SK-N-SH (cell line): ENCODE results near the gene PLA2G12B. TPM values are rescaled to one million over a fixed set of nuclear protein-coding genes. Genes with fewer than 3 reads are reported as not detected.

Experiments
- CTCF ChIA-PET: fragments of 300-600, 350-600 bp; formaldehyde crosslinking; extraction: SDS; loops from one replicate; lab custom pipeline; 2021; lab: Yijun Ruan, JAX
- POLR2A ChIA-PET: fragments of 350-600 bp; sonication (Branson Sonifier 250); formaldehyde crosslinking; extraction: SDS; loops from one replicate; lab custom pipeline; 2020; ENCODE audit warnings: antibody characterized with exemption, inconsistent platforms; lab: Yijun Ruan, JAX
- DNase-seq: peaks from one replicate; pipeline ENCODE4 v3.0.0; 2012
- H2AFZ ChIP-seq: fragments of 200-600 bp; sonication (generic); 2 replicates; pipeline ENCODE4 v1.8.1; 2016; ENCODE audit warnings: antibody characterized with exemption, mild to moderate bottlenecking, low read depth
- H3F3A ChIP-seq: fragments of 200-600 bp; sonication (generic); replicated peaks from 2 replicates; pipeline ENCODE3; 2016; ENCODE audit warnings: antibody characterized with exemption, mild to moderate bottlenecking; ENCODE audit not compliant: insufficient read depth
- H3K27ac ChIP-seq, 2 experiments: fragments of 200-500 bp in 1 of 2; fragments of 200-600 bp in 1 of 2; sonication (Bioruptor generic) in 1 of 2; sonication (generic), shearing (Covaris generic) in 1 of 2; 2 replicates each; pipeline versions ENCODE4 v1.5.1 to v1.6.1; 2014 to 2016; ENCODE audit warnings: low read depth in 2 of 2, inconsistent platforms in 1 of 2, low read length in 1 of 2, mild to moderate bottlenecking in 1 of 2, mixed read lengths in 1 of 2
- H3K27me3 ChIP-seq: fragments of 200-600 bp; sonication (generic), shearing (Covaris generic); 2 replicates; pipeline ENCODE4 v1.6.1; 2016; ENCODE audit warnings: mixed run types; ENCODE audit not compliant: insufficient read depth
- H3K36me3 ChIP-seq, 2 experiments: fragments of 200-500 bp in 1 of 2; fragments of 200-600 bp in 1 of 2; sonication (Bioruptor generic) in 1 of 2; sonication (generic) in 1 of 2; replicated peaks in 1 of 2; 2 replicates each; pipeline versions ENCODE3 to v1.5.1; 2014 to 2016; ENCODE audit warnings: low read length in 1 of 2, mild to moderate bottlenecking in 1 of 2; ENCODE audit not compliant: insufficient read depth in 2 of 2, control insufficient read depth in 1 of 2
- H3K4me1 ChIP-seq, 2 experiments: fragments of 200-500 bp in 1 of 2; fragments of 200-600 bp in 1 of 2; sonication (Bioruptor generic) in 1 of 2; sonication (generic), shearing (Covaris generic) in 1 of 2; 2 replicates each; pipeline versions ENCODE4 v1.5.1 to v1.6.1; 2014 to 2016; ENCODE audit warnings: low read depth in 1 of 2, low read length in 1 of 2, mixed run types in 1 of 2; ENCODE audit not compliant: insufficient read depth in 2 of 2, control insufficient read depth in 1 of 2
- H3K4me2 ChIP-seq: fragments of 200-600 bp; sonication (generic), shearing (Covaris generic); 2 replicates; pipeline ENCODE4 v1.6.1; 2017; ENCODE audit warnings: mixed run types
- H3K4me3 ChIP-seq, 2 experiments: fragments of 200-500 bp in 1 of 2; fragments of 200-600 bp in 1 of 2; sonication (Bioruptor generic) in 1 of 2; sonication (generic), shearing (Covaris generic) in 1 of 2; 2 replicates each; pipeline versions ENCODE4 v1.5.1 to v1.8.1; 2014 to 2016; ENCODE audit warnings: low read depth in 2 of 2, inconsistent platforms in 1 of 2, low read length in 1 of 2, mild to moderate bottlenecking in 1 of 2, mixed read lengths in 1 of 2, moderate library complexity in 1 of 2
- H3K79me2 ChIP-seq: fragments of 200-600 bp; sonication (generic); 2 replicates; pipeline ENCODE4 v1.8.1; 2017; ENCODE audit warnings: mild to moderate bottlenecking; ENCODE audit not compliant: insufficient read depth
- H3K9ac ChIP-seq: fragments of 200-600 bp; sonication (generic); 2 replicates; pipeline ENCODE4 v1.6.1; 2017; ENCODE audit warnings: mixed run types
- H3K9me2 ChIP-seq: fragments of 200-600 bp; sonication (generic); 2 replicates; pipeline ENCODE4 v1.6.1; 2017; ENCODE audit warnings: mixed run types
- H3K9me3 ChIP-seq: fragments of 200-600 bp; sonication (generic); 2 replicates; pipeline ENCODE4 v1.6.1; 2017; ENCODE audit warnings: mixed run types, mild to moderate bottlenecking, moderate library complexity
- H4K20me1 ChIP-seq: fragments of 200-600 bp; sonication (generic); 2 replicates; pipeline ENCODE4 v1.6.1; 2017; ENCODE audit warnings: mild to moderate bottlenecking, mixed run types; ENCODE audit not compliant: insufficient read depth
- CHD2 ChIP-seq: fragments of 150-350 bp; IDR thresholded peaks from 2 replicates; pipeline ENCODE4 v1.6.1; 2018; ENCODE audit warnings: low read length; ENCODE audit not compliant: partially characterized antibody
- EP300 ChIP-seq, 2 experiments: IDR thresholded peaks; 2 replicates each; pipeline versions ENCODE4 v1.4.0 to v1.6.1; 2012; ENCODE audit warnings: borderline replicate concordance in 1 of 2, low read depth in 1 of 2, low read length in 1 of 2
- FOSL2 ChIP-seq: IDR thresholded peaks from 2 replicates; pipeline ENCODE4 v1.4.0; 2012; ENCODE audit warnings: low read depth, mild to moderate bottlenecking, moderate library complexity, borderline replicate concordance
- GATA2 ChIP-seq: sonication (generic); formaldehyde crosslinking; IDR thresholded peaks from 2 replicates; pipeline ENCODE4 v1.5.0; 2020; ENCODE audit warnings: mild to moderate bottlenecking, missing genetic modification reagents
- JUND ChIP-seq: IDR thresholded peaks from 2 replicates; pipeline ENCODE4 v1.4.0; 2012
- MEF2A ChIP-seq: IDR thresholded peaks from 2 replicates; pipeline ENCODE4 v1.4.0; 2012; ENCODE audit warnings: low read depth, borderline replicate concordance
- PBX3 ChIP-seq: IDR thresholded peaks from 2 replicates; pipeline ENCODE4; 2012
- RAD21 ChIP-seq: IDR thresholded peaks from 2 replicates; pipeline ENCODE4 v1.6.1; 2012; ENCODE audit warnings: mild to moderate bottlenecking, low read length
- RCOR1 ChIP-seq: fragments of 150-350 bp; IDR thresholded peaks from 2 replicates; pipeline ENCODE4 v1.6.1; 2017; ENCODE audit warnings: antibody characterized with exemption, low read length
- REST ChIP-seq: IDR thresholded peaks from 2 replicates; pipeline ENCODE4 v1.6.1; 2012; ENCODE audit warnings: mild to moderate bottlenecking, low read depth, low read length, moderate library complexity
- RXRA ChIP-seq: IDR thresholded peaks from 2 replicates; pipeline ENCODE4 v1.4.0; 2012; ENCODE audit warnings: low read depth, mild to moderate bottlenecking, borderline replicate concordance
- TAF1 ChIP-seq: IDR thresholded peaks from 2 replicates; pipeline ENCODE4 v1.6.1; 2012; ENCODE audit warnings: low read depth, mild to moderate bottlenecking, low read length, moderate library complexity, borderline replicate concordance
- TCF12 ChIP-seq: IDR thresholded peaks from 2 replicates; pipeline ENCODE4 v1.4.0; 2012
- USF1 ChIP-seq: IDR thresholded peaks from 2 replicates; pipeline ENCODE4 v1.4.0; 2012; ENCODE audit warnings: low read depth, borderline replicate concordance
- USF2 ChIP-seq: fragments of 150-350 bp; IDR thresholded peaks from 2 replicates; pipeline ENCODE4 v1.6.1; 2017; ENCODE audit warnings: antibody characterized with exemption, low read length, low read depth, borderline replicate concordance
- YY1 ChIP-seq: IDR thresholded peaks from 2 replicates; pipeline ENCODE4 v1.4.0; 2012; ENCODE audit warnings: low read depth, mild to moderate bottlenecking
- WGBS: methylation state at CpG from one replicate; pipeline ENCODE4 v1.1.6; 2017; ENCODE audit warnings: low lambda C conversion rate; 5-methylcytosine and 5-hydroxymethylcytosine counted together
- polyA plus RNA-seq, 3 experiments: library from polyadenylated mRNA; depleted of rRNA; stranded (reverse); fragments of >200 nt; gene quantifications; 2 replicates each; pipeline ENCODE4 v1.2.3, GENCODE V29; 2012

PLA2G12B gene
- polyA plus RNA-seq, 1 of the 3 experiments (the other 2 are of a cell fraction): not detected

- no peak for TF ChIP-seq YY1
- TF ChIP-seq TAF1: no peak
- no peak for TF ChIP-seq USF2
- no peak for TF ChIP-seq GATA2 (CRISPR knock-in tag)
- no peak for TF ChIP-seq JUND
- TF ChIP-seq CHD2: no peak
- no peak for TF ChIP-seq FOSL2
- no peak for TF ChIP-seq MEF2A
- TF ChIP-seq RCOR1: no peak
- no peak for TF ChIP-seq USF1
- no peak for TF ChIP-seq TCF12
- TF ChIP-seq PBX3: no peak
- TF ChIP-seq RXRA: no peak
- no peak for TF ChIP-seq RAD21
- TF ChIP-seq EP300 (IDR thresholded peaks at IDR 0.05; ENCODE audit: borderline replicate concordance in 1 of 2, low read depth in 1 of 2, low read length in 1 of 2): no peak
- no peak for TF ChIP-seq REST
- no peak overlapping the region for H2AFZ ChIP-seq
Measured at GRCh38 chr10:72888151-72888638, 66.4 kb downstream of the PLA2G12B start.

More at GRCh38 chr10:72888151-72888638, 66.4 kb downstream of the PLA2G12B start:
- Histone ChIP-seq H3K9me2 (no peaks in the 10 kb centered on the region), H3K4me2 (no peak overlapping the region), H3K27me3 (no peaks in the 10 kb centered on the region), H3K4me3 (no peak overlapping the region), H3K4me1 (no peaks in the 10 kb centered on the region; a peak in 1 of 4 replicates), H3K9me3 (no peaks in the 10 kb centered on the region), H4K20me1 (no peaks in the 10 kb centered on the region), H3K9ac (no peak overlapping the region), H3K79me2 (no peaks in the 10 kb centered on the region), H3F3A (peaks cover 8% of the 10 kb centered on the region), H3K36me3 (peaks cover 27 to 37% of the 10 kb centered on the region in 2 experiments), H3K27ac (no peak overlapping the region)
- POLR2A ChIA-PET: no interaction called here
- WGBS: 95% methylated on average over 7 of the region's 7 CpGs
- DNase-seq: no peak
- CTCF ChIA-PET: interaction anchor here (0.9 kb wide), 1 partner anchor 9 kb away, joined by 3 read pairs; no protein-coding TSS in a partner anchor
